Endothelial cell of umbilical vein (primary cell): Measurements from ENCODE around the gene SLC26A4. TPM values are rescaled to one million over a fixed set of nuclear protein-coding genes. Genes with fewer than 3 reads are reported as not detected.

Experiments
- polyA plus RNA-seq, 4 experiments: library from polyadenylated mRNA; depleted of rRNA in 3 of 4; stranded (reverse) in 3 of 4; unstranded in 1 of 4; fragments of >200 nt; gene quantifications; 2 replicates each; pipeline versions ENCODE4 v1.2.1 to v1.2.3, GENCODE V29; 2011 to 2012; ENCODE audit warnings: missing spikeins in 1 of 4
- small RNA-seq: library from RNA; depleted of rRNA; stranded (forward); fragments of <200 nt; gene quantifications from one replicate; pipeline ENCODE3, GENCODE V24; 2012; ENCODE audit warnings: low replicate concordance, low read depth; ENCODE audit not compliant: insufficient read depth, insufficient read length
- total RNA-seq: library from RNA; stranded (reverse); gene quantifications from 2 replicates; pipeline ENCODE4 v1.2.3, GENCODE V29; 2021

SLC26A4 gene
- total and polyA plus RNA-seq, 2 donors (not counting 3 experiments of a cell fraction or from before 2014, with no cell fraction given), result 0.77 to 0.79 TPM

Small RNA genes lying within 50 kb of the gene (small RNA-seq; reads per million reads assigned to genes)
- not detected for gene BANF1P5

Other genes starting within 250 kb of the SLC26A4 start
- gene GPR22, start 190.8 kb upstream of the SLC26A4 start, total RNA-seq, result not detected in 2 replicates
- not detected in 2 replicates for gene GPR22, start 190.8 kb upstream of the SLC26A4 start, polyA plus RNA-seq
- gene COG5, start 96.9 kb upstream of the SLC26A4 start, total RNA-seq, result 42.4 and 45.3 TPM in 2 replicates
- 18.0 and 18.8 TPM in 2 replicates for gene COG5, start 96.9 kb upstream of the SLC26A4 start, polyA plus RNA-seq
- 9.6 and 9.8 TPM in 2 replicates for gene DUS4L, start 96.9 kb upstream of the SLC26A4 start, total RNA-seq
- 1.7 and 2.5 TPM in 2 replicates for gene DUS4L, start 96.9 kb upstream of the SLC26A4 start, polyA plus RNA-seq
- 162 and 175 TPM in 2 replicates for gene BCAP29, start 80.6 kb upstream of the SLC26A4 start, total RNA-seq
- gene BCAP29, start 80.6 kb upstream of the SLC26A4 start, polyA plus RNA-seq, result 53.1 and 122 TPM in 2 replicates
- 30.6 and 31.1 TPM in 2 replicates for gene CBLL1, start 83.3 kb downstream of the SLC26A4 start, total RNA-seq
- 23.1 and 23.8 TPM in 2 replicates for gene CBLL1, start 83.3 kb downstream of the SLC26A4 start, polyA plus RNA-seq
- gene SLC26A3, start 142.4 kb downstream of the SLC26A4 start, total RNA-seq, result not detected in 2 replicates
- not detected in 2 replicates for gene SLC26A3, start 142.4 kb downstream of the SLC26A4 start, polyA plus RNA-seq
- gene DLD, start 230.4 kb downstream of the SLC26A4 start, total RNA-seq, result 61.7 and 77.4 TPM in 2 replicates
- 72.0 and 95.0 TPM in 2 replicates for gene DLD, start 230.4 kb downstream of the SLC26A4 start, polyA plus RNA-seq